ENCODE data around the gene PPM1B.

PPM1B gene

GRCh38 chr2:44178950-44179349 is 10.3 kb downstream of the PPM1B start:
- Histone ChIP-seq H2BK120ac (ENCODE audit: insufficient read depth, low read length, poor library complexity) (no peak overlapping the region), H4K12ac (ENCODE audit: low read depth, low read length) (no peak overlapping the region), H3K9me3 (ENCODE audit: insufficient read depth, low read depth, low read length) (no peaks in the 10 kb centered on the region), H4K8ac (ENCODE audit: low read depth, low read length) (no peak overlapping the region), H4K91ac (ENCODE audit: low read depth, low read length) (no peak overlapping the region), H3K9ac (ENCODE audit: low read length) (no peak overlapping the region), H3K4ac (ENCODE audit: low read depth, low read length) (no peak overlapping the region), H3K14ac (ENCODE audit: low read length) (no peak overlapping the region), H3K79me1 (ENCODE audit: low read length) (no peaks in the 10 kb centered on the region), H2BK5ac (ENCODE audit: low read depth, low read length, poor library complexity) (no peak overlapping the region), H3K79me2 (ENCODE audit: control insufficient read depth, insufficient read depth, low read length, poor library complexity) (peaks cover 4% of the 10 kb centered on the region), H2BK12ac (ENCODE audit: low read length) (no peak overlapping the region), H2AFZ (ENCODE audit: insufficient read depth, low read length, poor library complexity) (no peak overlapping the region), H3K27ac (ENCODE audit: low read depth, low read length) (no peak overlapping the region), H3K4me2 (ENCODE audit: low read length) (no peak overlapping the region), H3K27me3 (ENCODE audit: insufficient read depth, low read length) (no peaks in the 10 kb centered on the region), H3K36me3 (ENCODE audit: control insufficient read depth in 1 of 2, insufficient read depth in 2 of 2, low read length in 2 of 2) (peaks cover 0 to 5% of the 10 kb centered on the region in 2 experiments), H3K4me1 (ENCODE audit: control insufficient read depth in 1 of 2, insufficient read depth in 2 of 2, low read length in 2 of 2) (no peaks in the 10 kb centered on the region), H3K4me3 (ENCODE audit: low read depth, low read length) (no peak overlapping the region), H3K23ac (ENCODE audit: low read length) (no peak overlapping the region), H2AK5ac (ENCODE audit: low read length) (no peak overlapping the region), H3K18ac (ENCODE audit: low read length) (no peak overlapping the region)
- no peak for DNase-seq

GRCh38 chr2:44181648-44182047 is 13.0 kb downstream of the PPM1B start:
- Histone ChIP-seq H3K27ac (ENCODE audit: low read depth, low read length) (no peak overlapping the region), H3K79me2 (ENCODE audit: control insufficient read depth, insufficient read depth, low read length, poor library complexity) (peaks cover 4% of the 10 kb centered on the region)
- WGBS (ENCODE audit: extremely low coverage, insufficient coverage, insufficient read length): no CpG with 5 or more reads among the region's 2 CpGs

GRCh38 chr2:44184106-44184505 is 15.4 kb downstream of the PPM1B start:
- Histone ChIP-seq H2BK120ac (ENCODE audit: insufficient read depth, low read length, poor library complexity) (no peak overlapping the region), H4K91ac (ENCODE audit: low read depth, low read length) (no peak overlapping the region), H2AFZ (ENCODE audit: insufficient read depth, low read length, poor library complexity) (no peak overlapping the region), H3K23ac (ENCODE audit: low read length) (no peak overlapping the region), H3K36me3 (ENCODE audit: control insufficient read depth in 1 of 2, insufficient read depth in 2 of 2, low read length in 2 of 2) (peaks cover 0 to 6% of the 10 kb centered on the region in 2 experiments), H3K9ac (ENCODE audit: low read length) (no peak overlapping the region), H3K14ac (ENCODE audit: low read length) (no peak overlapping the region), H3K18ac (ENCODE audit: low read length) (no peak overlapping the region), H3K4ac (ENCODE audit: low read depth, low read length) (no peak overlapping the region), H2BK12ac (ENCODE audit: low read length) (no peak overlapping the region), H3K27me3 (ENCODE audit: insufficient read depth, low read length) (no peaks in the 10 kb centered on the region), H3K9me3 (ENCODE audit: insufficient read depth, low read depth, low read length) (no peaks in the 10 kb centered on the region), H4K12ac (ENCODE audit: low read depth, low read length) (no peak overlapping the region), H3K79me2 (ENCODE audit: control insufficient read depth, insufficient read depth, low read length, poor library complexity) (peaks cover 6% of the 10 kb centered on the region), H3K4me2 (ENCODE audit: low read length) (no peak overlapping the region), H4K8ac (ENCODE audit: low read depth, low read length) (no peak overlapping the region), H2AK5ac (ENCODE audit: low read length) (no peak overlapping the region), H3K79me1 (ENCODE audit: low read length) (no peaks in the 10 kb centered on the region), H3K4me1 (ENCODE audit: control insufficient read depth in 1 of 2, insufficient read depth in 2 of 2, low read length in 2 of 2) (no peaks in the 10 kb centered on the region), H3K27ac (ENCODE audit: low read depth, low read length) (no peak overlapping the region), H2BK5ac (ENCODE audit: low read depth, low read length, poor library complexity) (no peak overlapping the region), H3K4me3 (ENCODE audit: low read depth, low read length) (no peak overlapping the region)
- no peak for DNase-seq
- WGBS (ENCODE audit: extremely low coverage, insufficient coverage, insufficient read length): no CpG with 5 or more reads among the region's 3 CpGs

More at GRCh38 chr2:44181648-44182047, 13.0 kb downstream of the PPM1B start:
- no peak overlapping the region for H2BK5ac ChIP-seq (ENCODE audit: low read depth, low read length, poor library complexity)
- no peaks in the 10 kb centered on the region for H3K9me3 ChIP-seq (ENCODE audit: insufficient read depth, low read depth, low read length)
- H3K23ac ChIP-seq (ENCODE audit: low read length): no peak overlapping the region
- no peak overlapping the region for H3K9ac ChIP-seq (ENCODE audit: low read length)
- H3K79me1 ChIP-seq (ENCODE audit: low read length): no peaks in the 10 kb centered on the region
- H2AFZ ChIP-seq (ENCODE audit: insufficient read depth, low read length, poor library complexity): no peak overlapping the region
- no peak overlapping the region for H3K4me2 ChIP-seq (ENCODE audit: low read length)
- H4K12ac ChIP-seq (ENCODE audit: low read depth, low read length): no peak overlapping the region
- no peak for DNase-seq
- no peaks in the 10 kb centered on the region for H3K27me3 ChIP-seq (ENCODE audit: insufficient read depth, low read length)
- no peak overlapping the region for H3K18ac ChIP-seq (ENCODE audit: low read length)
- no peak overlapping the region for H4K8ac ChIP-seq (ENCODE audit: low read depth, low read length)
- H3K4me3 ChIP-seq (ENCODE audit: low read depth, low read length): no peak overlapping the region
- H3K36me3 ChIP-seq (ENCODE audit: control insufficient read depth in 1 of 2, insufficient read depth in 2 of 2, low read length in 2 of 2): peaks cover 0 to 8% of the 10 kb centered on the region in 2 experiments
- H2BK120ac ChIP-seq (ENCODE audit: insufficient read depth, low read length, poor library complexity): no peak overlapping the region
- no peak overlapping the region for H2BK12ac ChIP-seq (ENCODE audit: low read length)
- H4K91ac ChIP-seq (ENCODE audit: low read depth, low read length): no peak overlapping the region
- peak overlapping the region; percentile 75 for H3K4ac ChIP-seq (ENCODE audit: low read depth, low read length)
- no peak overlapping the region for H2AK5ac ChIP-seq (ENCODE audit: low read length)
- H3K4me1 ChIP-seq (ENCODE audit: control insufficient read depth in 1 of 2, insufficient read depth in 2 of 2, low read length in 2 of 2): no peaks in the 10 kb centered on the region
- no peak overlapping the region for H3K14ac ChIP-seq (ENCODE audit: low read length)

- Histone ChIP-seq H3K79me2 (ENCODE audit: control insufficient read depth, insufficient read depth, low read length, poor library complexity) (peaks cover 8% of the 10 kb centered on the region), H2AK5ac (ENCODE audit: low read length) (no peak overlapping the region), H3K4ac (ENCODE audit: low read depth, low read length) (no peak overlapping the region), H3K36me3 (ENCODE audit: control insufficient read depth in 1 of 2, insufficient read depth in 2 of 2, low read length in 2 of 2) (peaks cover 0 to 4% of the 10 kb centered on the region in 2 experiments), H3K4me2 (ENCODE audit: low read length) (no peak overlapping the region), H3K27me3 (ENCODE audit: insufficient read depth, low read length) (no peaks in the 10 kb centered on the region), H3K9ac (ENCODE audit: low read length) (no peak overlapping the region), H3K18ac (ENCODE audit: low read length) (no peak overlapping the region), H2BK120ac (ENCODE audit: insufficient read depth, low read length, poor library complexity) (no peak overlapping the region), H2AFZ (ENCODE audit: insufficient read depth, low read length, poor library complexity) (no peak overlapping the region), H3K79me1 (ENCODE audit: low read length) (no peaks in the 10 kb centered on the region), H4K91ac (ENCODE audit: low read depth, low read length) (no peak overlapping the region), H3K4me1 (ENCODE audit: control insufficient read depth in 1 of 2, insufficient read depth in 2 of 2, low read length in 2 of 2) (no peaks in the 10 kb centered on the region), H3K27ac (ENCODE audit: low read depth, low read length) (no peak overlapping the region), H2BK12ac (ENCODE audit: low read length) (no peak overlapping the region), H2BK5ac (ENCODE audit: low read depth, low read length, poor library complexity) (no peak overlapping the region), H3K4me3 (ENCODE audit: low read depth, low read length) (no peak overlapping the region), H3K23ac (ENCODE audit: low read length) (no peak overlapping the region), H3K14ac (ENCODE audit: low read length) (no peak overlapping the region), H3K9me3 (ENCODE audit: insufficient read depth, low read depth, low read length) (no peaks in the 10 kb centered on the region), H4K8ac (ENCODE audit: low read depth, low read length) (no peak overlapping the region), H4K12ac (ENCODE audit: low read depth, low read length) (no peak overlapping the region)
- DNase-seq: no peak
These were observed 18.1 kb downstream of the PPM1B start for GRCh38 chr2:44186810-44187209.

All from trophoblast cell (in vitro differentiated cells and primary cell).